ENCODE results near the gene EBPL. TPM values are rescaled to one million over a fixed set of nuclear protein-coding genes. Genes with fewer than 3 reads are reported as not detected.

The EBPL gene
- total and polyA plus RNA-seq, 9 of the 15 experiments (the other 6 are each of a cell fraction or from before 2014, with no cell fraction given): 5.2 to 68.3 (median 43.0) TPM

DNA sequence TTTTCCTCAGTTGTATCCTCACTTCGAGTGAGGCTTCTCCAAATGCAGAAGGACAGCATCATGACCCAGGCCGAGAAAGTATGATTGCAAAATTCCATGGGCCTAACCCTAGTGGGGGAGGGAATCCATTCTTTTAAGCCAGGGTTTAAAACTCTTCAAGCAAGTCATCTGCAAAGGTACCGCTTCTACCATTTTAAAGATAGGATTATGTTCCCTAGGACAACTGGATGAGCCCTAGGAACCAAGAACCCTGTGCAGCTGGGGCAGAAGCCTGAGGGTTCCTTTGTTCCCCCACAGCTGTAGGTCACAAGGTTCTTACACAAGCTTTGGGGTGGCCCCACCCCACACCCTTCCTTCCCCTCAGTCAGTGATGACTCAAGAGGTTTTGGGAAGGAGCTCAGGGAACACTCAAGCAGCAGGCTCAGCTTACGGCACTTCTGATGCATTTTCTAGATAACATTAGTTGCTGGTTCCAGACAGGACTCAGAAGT lies 49.4 kb downstream of the EBPL start (continued):
- TF ChIP-seq RBBP5 (IDR thresholded peaks at IDR 0.05; ENCODE audit: borderline replicate concordance, insufficient read depth, low read length, poor library complexity, severe bottlenecking) (peak; percentile 32), ETV6 (IDR thresholded peaks at IDR 0.05; ENCODE audit: borderline replicate concordance in 1 of 2, low read depth in 2 of 2, low read length in 1 of 2) (no peak), ETV6 (CRISPR knock-in tag; IDR thresholded peaks at IDR 0.05; ENCODE audit: borderline replicate concordance) (no peak), MIER1 (IDR thresholded peaks at IDR 0.05; ENCODE audit: low read depth) (no peak), ZNF197 (CRISPR knock-in tag; IDR thresholded peaks at IDR 0.05; ENCODE audit: low read depth) (no peak), POLR2AphosphoS5 (IDR thresholded peaks at IDR 0.05; ENCODE audit: control insufficient read depth, insufficient read depth, low read depth, low read length) (no peak), FOSL1 (tag; conservative IDR thresholded peaks at IDR 0.05) (peak; percentile 72), NFYB (IDR thresholded peaks at IDR 0.05; ENCODE audit: extremely low read depth, insufficient read length) (no peak), HEY1 (CRISPR knock-in tag; IDR thresholded peaks at IDR 0.05; ENCODE audit: borderline replicate concordance) (no peak), GATA2 (CRISPR knock-in tag; IDR thresholded peaks at IDR 0.05) (peak; percentile 43; the same call in 1 of the 2 replicates), NFE2 (IDR thresholded peaks at IDR 0.05; ENCODE audit: low read depth) (0 out of 2 replicates have a peak, but pooled peaks have one; percentile 19), EZH2 (IDR thresholded peaks at IDR 0.05; ENCODE audit: borderline replicate concordance, low read depth, low read length) (no peak), STAG1 (CRISPR knock-in tag; IDR thresholded peaks at IDR 0.05; ENCODE audit: borderline replicate concordance) (no peak), LARP7 (IDR thresholded peaks at IDR 0.05) (no peak), ILK (tag; IDR thresholded peaks at IDR 0.05; ENCODE audit: borderline replicate concordance, low read depth) (no peak), HDAC1 (IDR thresholded peaks at IDR 0.05) (no peak), ZC3H8 (IDR thresholded peaks at IDR 0.05) (no peak), ZNF444 (CRISPR knock-in tag; IDR thresholded peaks at IDR 0.05) (no peak)
- TF ChIP-seq, protein P1, sequence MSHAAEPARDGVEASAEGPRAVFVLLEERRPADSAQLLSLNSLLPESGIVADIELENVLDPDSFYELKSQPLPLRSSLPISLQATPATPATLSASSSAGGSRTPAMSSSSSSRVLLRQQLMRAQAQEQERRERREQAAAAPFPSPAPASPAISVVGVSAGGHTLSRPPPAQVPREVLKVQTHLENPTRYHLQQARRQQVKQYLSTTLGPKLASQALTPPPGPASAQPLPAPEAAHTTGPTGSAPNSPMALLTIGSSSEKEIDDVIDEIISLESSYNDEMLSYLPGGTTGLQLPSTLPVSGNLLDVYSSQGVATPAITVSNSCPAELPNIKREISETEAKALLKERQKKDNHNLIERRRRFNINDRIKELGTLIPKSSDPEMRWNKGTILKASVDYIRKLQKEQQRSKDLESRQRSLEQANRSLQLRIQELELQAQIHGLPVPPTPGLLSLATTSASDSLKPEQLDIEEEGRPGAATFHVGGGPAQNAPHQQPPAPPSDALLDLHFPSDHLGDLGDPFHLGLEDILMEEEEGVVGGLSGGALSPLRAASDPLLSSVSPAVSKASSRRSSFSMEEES (CRISPR knock-in tag; IDR thresholded peaks at IDR 0.05): no peak
- TF ChIP-seq, protein P2, sequence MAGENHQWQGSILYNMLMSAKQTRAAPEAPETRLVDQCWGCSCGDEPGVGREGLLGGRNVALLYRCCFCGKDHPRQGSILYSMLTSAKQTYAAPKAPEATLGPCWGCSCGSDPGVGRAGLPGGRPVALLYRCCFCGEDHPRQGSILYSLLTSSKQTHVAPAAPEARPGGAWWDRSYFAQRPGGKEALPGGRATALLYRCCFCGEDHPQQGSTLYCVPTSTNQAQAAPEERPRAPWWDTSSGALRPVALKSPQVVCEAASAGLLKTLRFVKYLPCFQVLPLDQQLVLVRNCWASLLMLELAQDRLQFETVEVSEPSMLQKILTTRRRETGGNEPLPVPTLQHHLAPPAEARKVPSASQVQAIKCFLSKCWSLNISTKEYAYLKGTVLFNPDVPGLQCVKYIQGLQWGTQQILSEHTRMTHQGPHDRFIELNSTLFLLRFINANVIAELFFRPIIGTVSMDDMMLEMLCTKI (IDR thresholded peaks at IDR 0.05; ENCODE audit: partially characterized antibody): no peak
- TF ChIP-seq, protein P3, sequence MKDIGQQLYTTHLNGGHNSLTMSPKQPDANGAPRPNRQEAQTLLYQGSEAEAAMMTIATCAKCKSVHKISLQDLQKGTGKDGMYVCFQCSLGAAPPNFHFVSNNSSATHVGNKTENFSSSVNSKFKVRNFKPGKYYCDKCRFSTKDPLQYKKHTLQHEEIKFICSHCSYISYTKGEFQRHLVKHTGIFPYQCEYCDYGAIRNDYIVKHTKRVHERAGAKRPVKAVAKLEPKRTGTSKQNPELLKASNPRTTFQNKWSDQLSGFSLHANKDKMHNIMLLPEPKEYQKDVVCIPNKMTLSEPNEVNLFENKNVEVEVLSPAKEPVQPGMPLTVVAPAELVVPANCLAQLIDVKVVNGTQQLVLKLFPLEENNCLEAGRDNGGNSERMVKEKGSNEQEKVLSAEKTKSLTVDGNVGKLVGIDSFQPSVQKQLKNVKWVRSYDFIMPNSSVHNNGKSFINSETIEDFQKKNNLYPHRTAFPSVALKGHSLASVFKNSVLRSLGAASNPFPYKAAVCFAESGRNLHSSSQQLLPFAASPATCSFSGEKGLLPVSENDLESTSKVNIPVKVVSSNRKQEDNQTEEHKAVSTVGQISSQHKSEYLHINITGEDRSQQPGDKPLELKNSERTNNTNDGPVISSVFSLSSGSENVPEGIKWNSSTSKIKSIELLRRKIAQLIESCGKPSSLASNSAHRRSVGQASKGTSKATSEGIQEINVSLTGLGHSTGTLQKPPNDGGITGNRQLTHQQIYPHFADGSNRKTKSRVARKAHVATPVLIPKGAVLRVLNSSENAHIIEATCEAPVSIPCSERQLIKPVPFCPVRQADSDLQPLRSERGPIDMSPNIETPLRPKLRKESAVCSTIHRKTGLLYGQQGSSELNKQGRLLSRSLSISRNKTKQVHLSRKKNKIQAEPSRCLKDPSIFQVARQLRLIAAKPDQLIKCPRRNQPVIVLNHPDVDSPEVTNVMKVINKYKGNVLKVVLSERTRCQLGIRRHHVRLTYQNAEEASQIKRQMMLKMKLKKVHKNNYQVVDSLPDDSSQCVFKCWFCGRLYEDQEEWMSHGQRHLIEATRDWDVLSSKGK (CRISPR knock-in tag; IDR thresholded peaks at IDR 0.05): no peak
